ENCODE results near the gene GEN1. TPM values are rescaled to one million over a fixed set of nuclear protein-coding genes. Genes with fewer than 3 reads are reported as not detected.

The GEN1 gene
- total and polyA plus RNA-seq, 2 of the 13 experiments (the other 11 are each of a cell fraction or from before 2014, with no cell fraction given), result 9.9 to 27.1 TPM

GRCh38 chr2:17752892-17753802 lies 791 bp upstream of the GEN1 start (continued):
- TF ChIP-seq ZNF430 (CRISPR knock-in tag; IDR thresholded peaks at IDR 0.05) (peak; percentile 81), AGO1 (IDR thresholded peaks at IDR 0.05; ENCODE audit: low read depth, low read length, poor library complexity, severe bottlenecking) (peak; percentile 60), ZNF644 (CRISPR knock-in tag; IDR thresholded peaks at IDR 0.05; ENCODE audit: low read depth) (no peak), TBP (CRISPR knock-in tag; IDR thresholded peaks at IDR 0.05) (no peak), ZNF280B (CRISPR knock-in tag; IDR thresholded peaks at IDR 0.05; ENCODE audit: borderline replicate concordance) (peak; percentile 60; the same call in 1 of the 2 replicates), HOXA9 (CRISPR knock-in tag; IDR thresholded peaks at IDR 0.05; ENCODE audit: borderline replicate concordance) (peak; percentile 91), ZNF569 (CRISPR knock-in tag; IDR thresholded peaks at IDR 0.05; ENCODE audit: borderline replicate concordance) (peak; percentile 63; the same call in 1 of the 2 replicates), ZSCAN5A (CRISPR knock-in tag; IDR thresholded peaks at IDR 0.05; ENCODE audit: borderline replicate concordance) (peak; percentile 78; the same call in 1 of the 2 replicates), ZNF780A (CRISPR knock-in tag; IDR thresholded peaks at IDR 0.05) (peak; percentile 64; the same call in 1 of the 2 replicates), IRF1 (CRISPR knock-in tag; IDR thresholded peaks at IDR 0.05; ENCODE audit: low read depth) (no peak), ZNF18 (CRISPR knock-in tag; IDR thresholded peaks at IDR 0.05; ENCODE audit: insufficient replicate concordance) (peak; percentile 72), ZNF468 (CRISPR knock-in tag; IDR thresholded peaks at IDR 0.05) (0 out of 2 replicates have a peak, but pooled peaks have one; percentile 57), ZNF687 (CRISPR knock-in tag; IDR thresholded peaks at IDR 0.05) (peak; percentile 93), MYNN (CRISPR knock-in tag; IDR thresholded peaks at IDR 0.05; ENCODE audit: low read depth) (no peak; the same call in 1 of the 2 replicates), ZNF639 (CRISPR knock-in tag; conservative IDR thresholded peaks at IDR 0.05) (no peak)

Data from HepG2 (cell line).